Cortex of kidney (tissue), 1 donor: Measurements from ENCODE around the gene ANO4.
"Not testable (repeated sequence)": the region's sequence is repeated elsewhere in the genome, so short reads cannot be mapped to it uniquely, and the experiment has no call there.

Experiments used
- DNase-seq: peaks from one replicate; lab custom pipeline; 2025; lab: John Stamatoyannopoulos, UW

ANO4 gene

GRCh38 chr12:101045486-101046464 lies 251.2 kb downstream of the ANO4 start:
- no peak for DNase-seq

DNA sequence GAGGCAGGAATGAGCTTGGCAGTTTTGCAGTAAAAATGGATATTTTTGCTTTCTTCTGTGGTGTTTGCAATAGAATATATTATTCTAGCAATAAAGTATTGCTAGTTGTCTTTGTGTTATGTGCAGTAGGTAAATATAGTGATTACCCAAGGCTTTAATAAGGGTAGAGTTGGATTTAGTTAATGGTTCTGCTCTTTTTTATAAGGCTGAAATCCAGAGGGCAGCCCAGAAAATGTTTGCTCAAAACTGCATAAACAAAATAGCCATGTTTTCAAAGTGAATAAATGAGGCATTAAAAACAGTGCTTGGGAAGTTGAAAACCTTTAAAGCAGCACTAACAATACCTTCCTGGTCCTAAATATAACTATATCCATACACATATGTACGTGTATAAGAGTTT lies 253.1 kb downstream of the ANO4 start:
- no peak for DNase-seq

DNA sequence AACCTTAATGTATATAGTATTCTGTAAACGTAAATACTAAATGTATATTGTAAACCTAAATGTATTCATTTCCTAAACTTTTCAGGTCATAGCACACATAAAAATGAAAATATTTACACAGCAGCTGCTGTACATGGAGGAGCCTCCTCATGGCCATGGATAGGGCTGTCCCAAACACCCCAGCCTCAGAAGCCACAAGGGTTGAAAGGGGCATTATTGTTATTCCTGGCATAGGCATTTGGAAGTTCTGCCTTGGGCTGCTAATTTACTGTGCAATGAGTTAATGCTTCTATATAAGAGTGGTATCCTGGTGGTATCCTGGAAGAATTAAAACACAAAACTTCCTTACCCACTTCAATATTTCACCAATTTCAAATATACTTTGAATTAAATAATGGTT lies 256.1 kb downstream of the ANO4 start:
- no peak for DNase-seq

GRCh38 chr12:101051151-101051550 lies 256.6 kb downstream of the ANO4 start:
- DNase-seq, result no peak

DNA sequence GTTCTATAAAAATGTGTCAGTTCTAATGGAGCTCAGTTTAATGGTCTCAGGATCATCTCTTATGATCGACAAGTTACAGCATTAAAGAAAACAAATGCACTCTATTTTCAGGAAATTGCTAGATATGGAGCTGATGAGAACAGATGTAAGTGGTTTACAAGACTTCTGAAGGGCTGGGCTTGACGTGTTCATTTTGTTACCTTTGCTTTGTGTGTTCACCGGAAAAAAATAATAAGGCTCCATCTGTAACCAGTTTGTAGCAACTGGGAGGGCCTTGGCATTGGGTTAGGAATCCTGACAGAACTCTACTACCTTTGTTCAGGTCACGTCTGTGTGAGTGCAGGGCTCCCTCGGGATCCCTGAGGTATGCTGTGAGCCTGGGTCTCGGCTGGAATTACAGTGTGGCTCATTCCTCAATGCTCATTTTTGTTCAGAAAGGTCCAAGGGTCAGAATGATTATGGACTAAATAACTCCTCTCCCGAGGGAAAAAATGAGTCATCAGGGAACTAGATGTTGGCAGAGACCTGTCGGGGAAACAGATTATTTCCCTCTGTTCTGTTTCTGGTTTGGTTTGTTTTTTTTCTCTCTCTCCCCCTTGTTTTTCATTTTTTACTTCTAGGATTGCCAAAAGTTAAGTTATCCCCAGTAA lies 257.4 kb downstream of the ANO4 start:
- DNase-seq, result no peak

DNA sequence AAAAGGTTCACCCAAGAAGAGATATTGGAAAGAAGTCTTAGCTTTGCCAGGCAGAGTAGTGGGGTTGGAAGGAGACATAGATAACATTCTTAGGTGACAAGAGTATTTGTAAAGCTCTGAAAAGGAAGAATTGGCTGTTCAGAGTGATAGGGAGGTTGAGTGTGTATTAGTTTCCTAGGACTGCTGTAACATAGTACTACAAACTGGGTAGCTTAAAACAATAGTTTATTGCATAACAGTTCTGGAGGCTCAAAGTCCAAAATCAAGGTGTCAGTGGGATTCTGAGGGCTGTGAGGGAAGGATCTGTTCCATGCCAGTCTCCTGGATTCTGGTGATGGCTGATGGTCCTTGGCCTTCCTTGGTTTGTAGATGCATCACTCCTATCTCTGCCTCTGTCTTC lies 258.6 kb downstream of the ANO4 start:
- DNase-seq, result no peak

- no peak for DNase-seq
Observed at GRCh38 chr12:101055940-101056339, 261.4 kb downstream of the ANO4 start.

DNA sequence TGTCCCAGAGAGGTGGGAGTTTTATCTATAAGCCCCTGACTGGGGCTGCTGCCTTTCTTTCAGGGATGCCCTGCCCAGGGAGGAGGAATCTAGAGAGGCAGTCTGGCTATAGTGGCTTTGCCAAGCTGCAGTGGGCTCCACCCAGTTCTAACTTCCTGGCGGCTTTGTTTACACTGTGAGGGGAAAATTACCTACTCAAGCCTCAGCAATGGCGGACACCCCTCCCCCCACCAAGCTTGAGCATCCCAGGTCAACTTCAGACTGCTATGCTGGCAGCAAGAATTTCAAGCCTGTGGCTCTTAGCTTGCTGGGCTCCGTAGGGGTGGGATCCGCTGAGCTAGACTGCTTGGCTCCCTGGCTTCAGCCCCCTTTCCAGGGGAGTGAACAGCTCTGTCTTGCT lies 267.9 kb downstream of the ANO4 start:
- not testable (repeated sequence) for DNase-seq

DNA sequence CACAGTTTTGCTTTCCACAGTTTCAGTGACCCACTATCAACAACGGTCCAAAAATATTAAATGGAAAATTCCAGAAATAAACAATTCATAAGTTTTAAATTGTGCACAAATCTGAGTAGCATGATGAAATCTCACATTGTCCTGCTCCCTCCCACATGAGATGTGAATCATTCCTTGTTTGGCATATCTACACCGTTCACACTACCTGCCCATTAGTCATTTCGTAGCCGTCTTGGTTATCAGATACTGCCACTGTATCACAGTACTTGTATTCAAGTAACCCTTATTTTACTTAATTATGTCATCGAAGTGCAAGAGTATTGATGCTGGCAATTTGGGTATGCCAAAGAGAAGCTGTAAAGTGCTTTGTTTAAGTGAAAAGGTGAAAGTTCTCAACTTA lies 270.1 kb downstream of the ANO4 start:
- no peak for DNase-seq

- no peak for DNase-seq
Observed at GRCh38 chr12:101066489-101066888, 271.9 kb downstream of the ANO4 start.

DNA sequence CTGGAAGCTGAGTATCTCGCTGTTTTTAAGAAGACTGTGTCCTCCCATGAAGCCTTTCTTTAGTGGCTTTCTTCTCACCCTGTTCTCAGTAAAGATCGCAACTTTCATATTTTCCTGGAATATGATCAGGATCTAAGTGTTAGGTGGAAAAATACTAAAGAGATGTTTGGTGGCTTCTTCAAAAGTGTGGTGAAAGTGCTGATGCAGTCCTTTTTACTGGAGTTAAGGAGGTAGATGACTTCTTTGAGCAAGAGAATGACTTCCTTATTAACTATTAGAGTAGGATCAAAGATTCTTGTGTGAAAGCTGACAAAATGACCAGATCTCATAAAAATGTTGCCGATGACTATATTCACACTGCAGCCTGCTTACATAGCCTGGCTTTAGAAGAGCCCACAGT lies 273.8 kb downstream of the ANO4 start:
- no peak for DNase-seq

GRCh38 chr12:101068836-101069235 lies 274.3 kb downstream of the ANO4 start:
- DNase-seq, result no peak

DNA sequence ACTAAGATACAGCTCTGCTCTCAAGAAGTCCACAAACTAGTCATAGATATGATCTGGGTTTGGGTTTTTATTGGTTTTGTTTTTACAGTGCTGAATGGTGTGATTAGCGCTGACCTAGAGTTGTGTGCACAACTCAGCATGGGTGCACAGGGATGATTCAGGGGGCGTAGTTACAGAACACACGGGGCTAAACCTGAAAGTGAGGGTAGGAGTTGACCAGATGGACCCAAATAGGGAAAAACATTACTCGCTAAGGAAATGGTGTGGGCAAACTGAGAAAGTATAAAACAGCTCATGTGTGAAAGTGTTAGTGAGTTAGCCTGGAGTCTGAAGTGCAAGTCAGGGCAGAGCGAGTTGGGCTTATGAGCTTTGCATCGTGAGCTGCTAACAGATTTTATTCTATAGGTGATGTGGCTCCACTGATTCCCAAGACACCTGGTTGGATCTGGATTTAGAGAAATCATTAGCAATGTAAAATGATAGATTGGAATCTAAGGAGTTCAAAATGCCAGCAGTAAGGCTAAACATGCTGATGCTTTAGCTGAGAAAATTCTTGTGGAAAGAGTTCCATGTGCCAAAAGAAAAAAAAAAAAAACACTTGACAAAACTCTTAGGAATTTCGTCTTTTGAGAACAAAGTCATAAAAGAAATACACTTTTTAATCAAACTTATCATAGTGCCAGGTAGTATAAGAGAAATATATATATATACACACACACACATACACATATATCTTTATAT lies 280.5 kb downstream of the ANO4 start:
- no peak for DNase-seq

GRCh38 chr12:101076921-101077320 lies 282.3 kb downstream of the ANO4 start:
- no peak for DNase-seq

DNA sequence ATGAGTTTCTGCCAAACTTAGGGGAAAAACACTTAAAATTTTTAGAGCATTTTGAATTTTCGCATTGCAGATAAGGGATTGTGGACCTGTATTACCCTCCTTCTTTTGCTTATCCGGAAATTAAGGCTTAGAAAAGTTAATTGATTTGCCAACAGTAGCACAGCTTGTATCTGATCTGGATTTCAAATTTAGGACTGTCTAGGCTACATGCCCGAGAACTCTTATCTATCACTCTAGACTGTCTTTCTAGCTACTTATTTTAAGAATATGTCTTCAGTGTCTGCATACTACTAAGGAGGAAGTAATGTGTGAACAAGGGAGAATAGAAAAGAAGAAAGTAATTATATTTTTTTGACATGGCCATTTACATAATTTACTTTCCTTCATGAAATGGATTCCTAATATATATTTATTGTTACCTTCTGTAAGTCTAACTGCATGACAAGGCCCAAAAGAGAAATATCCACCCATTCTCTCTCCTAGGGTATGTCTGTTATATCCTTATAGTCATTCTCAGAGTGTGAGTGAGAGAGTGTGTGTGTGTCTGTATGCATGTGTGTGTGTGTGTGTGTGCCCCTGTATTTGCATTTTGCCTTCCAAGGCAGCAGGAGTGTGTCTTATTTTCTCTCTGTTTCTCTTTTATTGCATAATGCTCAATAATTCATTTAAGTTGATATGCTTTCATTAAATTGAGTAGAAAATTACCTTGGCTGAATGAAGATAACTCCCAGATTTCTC lies 283.4 kb downstream of the ANO4 start:
- DNase-seq, result no peak

- DNase-seq, result no peak
Observed at GRCh38 chr12:101078536-101079285, 284.1 kb downstream of the ANO4 start.

GRCh38 chr12:101082706-101083105 lies 288.1 kb downstream of the ANO4 start:
- DNase-seq, result no peak

DNA sequence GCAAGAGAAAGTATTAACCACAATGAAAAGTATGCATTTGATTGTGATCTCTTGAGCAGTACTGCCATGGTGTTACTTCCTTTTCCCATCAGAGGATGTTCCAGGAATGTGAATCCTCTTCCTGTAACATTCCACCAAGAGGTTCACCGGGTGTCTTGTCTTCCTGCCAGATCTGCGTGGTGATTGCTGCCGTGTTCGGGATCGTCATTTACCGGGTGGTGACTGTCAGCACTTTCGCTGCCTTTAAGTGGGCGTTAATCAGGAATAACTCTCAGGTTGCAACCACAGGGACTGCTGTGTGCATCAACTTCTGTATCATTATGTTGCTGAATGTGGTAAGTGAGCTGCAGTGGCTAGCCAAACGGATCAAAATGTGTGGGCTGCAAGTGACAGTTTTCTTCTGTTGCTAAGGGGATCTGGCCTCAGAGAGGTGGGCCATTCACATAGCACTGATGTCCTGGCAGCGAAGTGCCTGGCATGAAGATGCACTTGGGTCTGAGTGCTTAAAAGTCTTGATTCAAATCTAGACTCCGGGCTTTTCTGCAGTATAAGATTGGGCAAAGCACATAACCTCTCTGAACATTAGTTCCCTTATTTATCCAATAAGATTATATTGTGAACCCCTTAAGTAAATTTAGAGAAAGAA lies 292.0 kb downstream of the ANO4 start:
- DNase-seq, result no peak

DNA sequence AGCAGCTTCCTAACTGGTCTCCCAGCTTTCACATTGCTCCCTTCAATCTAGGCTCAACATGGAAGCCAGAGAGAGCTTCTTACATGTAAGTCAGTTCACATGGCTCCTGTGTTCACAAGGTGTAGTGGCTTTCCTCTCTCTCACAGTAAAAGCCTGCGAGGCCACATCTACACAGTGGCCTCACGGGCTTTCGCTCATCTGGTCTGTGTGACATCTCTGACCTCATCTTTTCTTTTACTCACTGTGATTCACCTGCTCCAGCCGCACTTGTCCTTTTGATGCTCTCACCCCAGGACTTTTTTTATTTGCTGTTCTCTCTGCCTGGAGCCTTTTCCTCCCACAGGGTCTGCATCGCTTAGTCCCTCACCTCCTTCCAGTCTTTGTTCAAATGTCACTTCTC lies 293.3 kb downstream of the ANO4 start:
- DNase-seq, result no peak

- no peak for DNase-seq
Observed at GRCh38 chr12:101089271-101089670, 294.7 kb downstream of the ANO4 start.

DNA sequence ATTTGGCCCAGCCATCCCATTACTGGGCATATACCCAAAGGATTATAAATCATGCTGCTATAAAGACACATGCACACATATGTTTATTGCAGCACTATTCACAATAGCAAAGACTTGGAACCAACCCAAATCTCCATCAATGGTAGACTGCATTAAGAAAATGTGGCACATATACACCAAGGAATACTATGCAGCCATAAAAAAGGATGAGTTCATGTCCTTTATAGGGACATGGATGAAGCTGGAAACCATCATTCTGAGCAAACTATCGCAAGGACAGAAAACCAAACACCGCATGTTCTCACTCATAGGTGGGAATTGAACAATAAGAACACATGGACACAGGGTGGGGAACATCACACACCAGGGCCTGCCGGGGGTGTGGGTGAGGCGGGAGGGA lies 295.6 kb downstream of the ANO4 start:
- DNase-seq, result not testable (repeated sequence)
